NCI-H510A treated with DMSO at 0.1 percent for 48 hours (cell line): Measurements from ENCODE around the gene COL6A2.
"Not testable (repeated sequence)": the region's sequence is repeated elsewhere in the genome, so short reads cannot be mapped to it uniquely, and the experiment has no call there.

Source experiments
- DNase-seq: peaks from one replicate; lab custom pipeline; 2025; lab: John Stamatoyannopoulos, UW

COL6A2 gene

DNA sequence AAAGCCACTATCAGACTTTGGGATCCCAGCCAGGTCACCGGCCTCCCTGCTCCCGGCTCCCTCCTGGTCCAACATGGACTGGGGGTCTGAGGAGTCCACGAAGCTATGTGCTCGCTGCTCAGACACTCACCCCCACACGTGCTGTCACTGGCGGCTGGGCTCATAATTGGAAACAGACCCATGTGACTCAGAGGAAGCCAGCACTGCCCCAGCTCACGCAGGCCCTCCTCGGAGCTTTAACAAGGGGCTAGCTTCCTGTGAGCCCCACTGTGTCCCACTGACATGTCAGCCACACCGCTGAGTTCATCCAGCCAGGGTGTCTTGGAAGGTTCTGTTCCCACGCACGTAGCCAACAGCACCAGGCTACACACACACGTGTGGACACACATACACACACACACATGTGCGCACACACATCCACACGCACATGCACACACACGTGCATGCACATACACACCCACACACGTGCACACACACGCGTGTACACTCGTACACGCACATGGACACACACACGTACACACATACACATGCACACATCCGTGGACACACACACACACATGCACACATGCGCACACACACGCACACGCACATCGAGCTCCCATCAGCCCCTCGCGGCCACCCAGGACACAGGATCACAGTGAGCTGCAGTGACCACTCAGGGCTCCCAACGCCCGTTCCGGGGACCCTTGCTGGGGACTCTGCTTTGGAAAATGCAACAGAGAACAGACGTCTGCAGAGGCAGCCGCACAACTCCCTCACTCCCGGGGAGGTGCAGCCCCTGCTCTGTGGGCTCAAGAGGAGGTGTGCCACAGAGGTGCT is 18.4 kb upstream of the COL6A2 start:
- DNase-seq: no peak

GRCh38 chr21:46080171-46081021 is 17.5 kb upstream of the COL6A2 start:
- DNase-seq: no peak

DNA sequence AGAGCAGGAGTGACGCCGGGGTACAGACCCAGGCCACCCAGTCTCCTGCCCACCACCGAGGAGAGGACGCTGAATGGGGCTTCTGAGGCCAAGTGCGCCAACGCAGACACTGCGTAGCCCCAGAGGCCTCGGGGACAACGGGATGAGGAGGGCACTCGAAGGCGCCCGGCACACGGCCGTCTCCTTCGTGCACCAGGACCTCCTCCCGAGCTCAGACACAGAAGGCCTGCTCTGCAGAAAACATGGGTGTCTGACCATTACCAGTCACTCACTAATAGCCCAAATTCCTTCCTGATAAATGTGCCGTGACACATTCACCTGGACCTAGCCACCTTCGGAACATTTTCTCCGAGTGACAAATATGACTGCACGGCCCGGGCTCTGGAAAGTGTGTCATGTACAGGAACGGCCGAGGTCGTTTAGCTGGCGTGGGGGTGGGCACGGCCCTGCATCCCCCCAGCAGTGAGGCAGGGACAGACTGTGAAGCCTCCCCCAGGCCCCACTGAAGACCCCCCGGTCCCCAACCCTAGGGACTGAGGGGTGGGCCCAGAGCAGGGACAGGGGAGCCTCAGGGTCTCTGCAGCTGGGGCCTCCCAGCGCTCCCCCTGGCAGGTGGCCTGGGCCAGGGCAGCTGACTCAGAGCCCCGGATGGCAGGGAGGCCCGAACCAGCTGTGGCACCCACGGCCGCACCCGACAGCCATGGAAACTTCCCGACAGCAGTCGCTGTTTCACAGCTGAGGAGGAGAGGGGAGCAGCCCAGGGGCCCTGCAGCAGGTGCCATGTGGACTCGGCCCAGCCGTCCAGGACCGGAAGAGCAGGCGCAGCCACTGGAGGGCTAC is 16.7 kb upstream of the COL6A2 start:
- no peak for DNase-seq

DNA sequence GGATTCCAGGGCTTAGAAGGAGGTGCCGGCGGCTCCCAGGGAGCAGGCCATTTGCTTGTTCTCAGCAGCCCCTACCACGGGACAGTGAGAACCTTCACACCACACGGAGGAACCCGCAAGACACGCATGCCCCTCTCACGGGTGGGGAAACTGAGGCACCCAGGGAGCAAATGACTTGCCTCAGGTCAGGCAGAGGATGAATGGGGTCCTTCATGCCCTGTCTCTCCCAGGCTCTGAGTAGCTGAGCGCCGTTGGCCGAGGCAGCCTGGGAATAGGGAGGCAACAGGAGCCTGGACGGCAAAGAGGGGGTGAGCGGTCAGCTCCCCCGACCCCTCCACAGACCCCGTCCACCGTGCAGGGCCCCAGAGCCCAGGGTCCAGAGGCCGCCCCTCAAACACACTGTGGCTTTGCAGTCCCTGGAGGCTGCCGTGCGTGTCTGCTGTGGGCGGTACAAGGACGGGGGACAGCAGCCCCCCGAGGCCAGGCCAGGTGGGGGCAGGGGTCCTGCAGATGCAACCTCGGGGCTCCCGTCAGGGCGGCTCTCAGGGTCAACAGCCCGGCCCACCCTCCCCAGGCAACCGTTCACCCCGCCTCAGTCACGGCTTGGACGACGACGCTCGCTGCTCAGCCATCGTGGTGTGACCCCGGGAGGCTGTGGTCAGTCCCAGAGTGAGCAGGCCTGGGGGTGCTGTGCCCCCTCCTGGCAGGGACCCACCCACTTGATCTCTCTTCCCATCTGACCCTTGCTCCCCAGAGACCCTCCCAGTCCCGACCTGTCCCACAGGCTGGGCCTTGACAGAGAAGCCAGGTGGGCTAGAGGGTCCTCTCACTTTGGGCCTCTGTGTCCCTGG is 15.8 kb upstream of the COL6A2 start:
- DNase-seq: no peak

DNA sequence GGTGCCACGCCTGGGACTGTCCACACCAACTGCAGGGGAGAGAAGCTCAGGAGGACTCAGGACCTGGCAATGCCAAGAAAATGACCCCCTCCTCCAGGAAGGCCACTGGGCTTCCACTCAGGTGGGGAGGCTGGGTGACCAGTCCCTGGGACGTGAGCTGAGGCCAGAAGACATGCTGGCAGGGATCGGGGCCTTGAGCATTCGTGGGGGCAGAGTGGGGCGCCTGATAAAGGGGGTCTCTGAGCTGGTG is 15.3 kb upstream of the COL6A2 start:
- no peak for DNase-seq

GRCh38 chr21:46082963-46083790 is 14.7 kb upstream of the COL6A2 start:
- no peak for DNase-seq

DNA sequence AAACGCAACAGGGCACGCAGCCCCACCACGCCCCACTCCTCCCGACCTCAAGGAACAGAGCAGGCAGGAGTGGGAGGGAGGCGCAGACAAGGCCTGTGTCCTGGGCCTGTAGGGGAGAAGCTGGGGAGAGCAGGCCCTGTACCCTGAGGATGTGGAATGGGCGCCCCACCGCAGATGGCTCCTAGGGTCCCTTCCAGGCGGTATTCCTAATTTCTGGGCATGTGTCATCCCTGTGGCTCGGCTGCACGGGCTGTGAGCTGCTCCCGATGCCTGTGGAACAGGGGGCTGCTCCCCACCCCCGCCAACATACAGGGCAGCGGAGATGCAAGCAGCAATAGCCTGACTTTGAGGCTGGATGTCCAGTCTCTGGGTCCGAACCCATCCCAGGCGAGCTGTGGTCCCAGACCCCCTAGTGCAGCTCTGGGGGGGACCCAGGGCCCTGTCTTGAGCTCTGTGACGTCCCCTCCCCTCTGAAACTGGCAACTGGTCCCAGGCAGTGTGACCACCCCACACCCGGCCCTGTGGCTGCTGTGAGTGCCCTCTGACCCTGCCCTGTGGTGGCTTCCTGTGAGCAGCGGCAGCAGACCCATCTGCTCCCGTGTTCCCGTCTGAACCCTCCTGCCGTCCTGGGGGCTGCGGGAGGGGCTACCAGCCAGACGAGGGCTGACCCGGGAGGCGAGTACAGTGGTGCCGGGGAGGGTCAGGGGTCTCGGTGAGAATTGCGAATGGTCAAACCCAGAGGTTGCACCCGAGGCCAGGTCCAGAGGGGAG is 13.9 kb upstream of the COL6A2 start:
- no peak for DNase-seq

GRCh38 chr21:46084709-46085108 is 13.2 kb upstream of the COL6A2 start:
- no peak for DNase-seq

- DNase-seq: not testable (repeated sequence)
Observed at GRCh38 chr21:46085259-46085658, 12.7 kb upstream of the COL6A2 start.

DNA sequence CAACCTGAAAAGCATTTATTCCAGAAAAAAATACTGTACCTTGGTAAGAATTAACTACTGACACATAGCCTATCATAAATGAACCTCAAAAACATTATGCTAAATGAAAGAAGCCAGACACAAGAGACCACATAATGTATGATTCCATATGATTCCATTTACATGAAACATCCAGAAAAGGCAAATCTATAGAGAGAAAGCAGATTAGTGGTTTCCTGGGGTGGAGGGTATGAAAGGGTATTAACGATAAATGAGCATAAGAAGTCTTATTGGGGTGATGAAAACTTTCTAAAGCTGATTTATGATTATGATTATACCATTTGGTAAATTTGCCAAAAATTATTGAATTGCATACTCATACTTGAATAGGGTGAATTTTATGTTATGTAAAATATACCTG is 10.3 kb upstream of the COL6A2 start:
- DNase-seq: no peak

DNA sequence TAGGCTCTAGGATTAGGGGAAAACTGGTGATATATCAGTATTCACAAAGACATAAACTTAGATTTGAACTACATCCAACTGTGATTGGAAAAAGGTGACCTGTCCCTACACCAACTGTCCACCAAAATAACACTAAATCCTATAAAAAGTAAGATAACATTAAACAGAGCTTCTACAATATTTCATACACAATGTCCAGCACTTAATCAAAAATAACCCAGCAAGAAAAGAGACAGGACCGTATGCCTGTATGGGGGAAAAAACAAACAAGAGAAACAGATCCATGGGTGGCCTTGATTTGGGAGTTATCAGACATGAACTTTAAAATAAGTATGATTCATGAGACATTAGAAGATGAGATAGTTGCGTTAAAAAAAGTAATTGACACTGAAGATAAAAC is 9.7 kb upstream of the COL6A2 start:
- DNase-seq: no peak

DNA sequence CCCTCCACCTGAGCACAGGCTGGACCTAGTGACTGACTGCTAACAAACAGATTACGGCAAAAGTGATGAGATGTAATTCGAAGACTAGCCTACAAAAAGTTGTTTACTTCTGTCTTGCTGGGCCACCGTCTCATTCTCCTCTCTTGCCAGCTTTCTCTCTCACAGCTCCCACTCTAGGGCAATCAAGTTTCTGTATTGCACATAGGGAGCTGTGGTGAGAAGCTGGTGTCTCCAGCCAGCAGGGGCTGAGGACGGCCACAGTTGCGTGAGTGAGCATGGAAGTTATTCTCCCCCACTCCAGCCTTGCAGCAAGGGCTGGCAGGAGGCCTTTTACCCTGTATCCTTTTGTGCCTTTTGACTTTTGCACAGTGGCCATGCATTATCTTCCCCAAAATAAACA is 8.6 kb upstream of the COL6A2 start:
- no peak for DNase-seq

- DNase-seq: no peak
Observed at GRCh38 chr21:46091118-46091517, 6.8 kb upstream of the COL6A2 start.

GRCh38 chr21:46091631-46092025 is 6.3 kb upstream of the COL6A2 start:
- no peak for DNase-seq

GRCh38 chr21:46092026-46092764 is 5.7 kb upstream of the COL6A2 start:
- no peak for DNase-seq

GRCh38 chr21:46092811-46093667 is 4.9 kb upstream of the COL6A2 start:
- no peak for DNase-seq

GRCh38 chr21:46093668-46094400 is 4.1 kb upstream of the COL6A2 start:
- DNase-seq: no peak
